ENCODE measurements around the gene G3BP1. TPM values are rescaled to one million over a fixed set of nuclear protein-coding genes. Genes with fewer than 3 reads are reported as not detected.

Gene G3BP1
- total and polyA plus RNA-seq, 8 donors = 7.8 to 94.8 (median 59.1) TPM

DNA sequence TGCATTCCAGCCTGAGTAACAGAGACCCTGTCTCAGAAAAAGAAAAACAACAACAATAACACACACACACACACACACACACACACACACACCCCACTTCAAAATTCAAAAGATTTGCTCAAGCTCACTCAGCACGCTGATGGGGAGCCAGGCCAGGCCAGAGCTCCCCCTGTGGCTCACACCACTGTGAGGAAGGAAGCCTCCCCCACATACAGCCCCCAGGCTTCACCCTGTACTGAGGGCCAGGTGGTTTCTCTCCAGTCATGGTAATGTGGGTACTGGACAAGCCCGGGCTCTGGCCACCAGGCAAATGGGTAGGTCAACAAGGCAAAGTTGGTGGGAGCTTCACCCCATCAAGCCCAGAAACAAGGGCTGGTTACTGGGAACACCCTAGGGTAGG lies 32.4 kb upstream of the G3BP1 start:
- 81 to 91% methylated on average over 2 of the region's 2 CpGs for WGBS, 2 donors
- Histone ChIP-seq H3K36me3 (peaks cover 0 to 6% (median 0%) of the 10 kb centered on the region in 3 donors), H3K27ac (no peak overlapping the region), H3K27me3 (no peaks in the 10 kb centered on the region), H3K4me3 (no peak overlapping the region), H3K4me1 (no peaks in the 10 kb centered on the region), H3K9me3 (no peaks in the 10 kb centered on the region)
- no peak for TF ChIP-seq CTCF (IDR thresholded peaks at IDR 0.05)
- DNase-seq (no peak), ATAC-seq (no peak), FAIRE-seq (no peak)
- intact Hi-C loops (cut with DNase I) = no loop called here

DNA sequence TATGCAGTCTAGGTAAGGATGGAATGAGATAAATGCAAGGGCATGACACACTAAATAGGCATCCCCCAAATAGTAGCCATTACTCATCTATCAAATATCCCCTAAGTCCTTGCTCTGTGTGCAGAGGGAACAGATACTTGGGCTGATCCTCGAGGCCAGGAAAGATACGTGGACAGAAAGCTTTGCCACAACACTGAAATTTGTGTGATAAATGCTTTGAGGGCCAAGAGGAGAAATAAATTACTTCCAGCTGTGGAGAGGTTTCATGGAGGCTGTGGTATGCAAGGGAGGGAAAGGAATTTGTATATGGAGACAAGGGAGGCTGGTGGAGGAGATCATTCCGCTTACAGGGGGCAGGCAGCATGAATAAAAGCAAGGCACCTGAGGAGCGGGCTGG lies 31.8 kb upstream of the G3BP1 start:
- DNase-seq (no peak), ATAC-seq (peak in 2 of 4 donors; percentile 7 to 19), FAIRE-seq (no peak)
- no peaks in the 10 kb centered on the region for H3K27me3 ChIP-seq
- H3K27ac ChIP-seq = no peak overlapping the region
- H3K9me3 ChIP-seq = no peaks in the 10 kb centered on the region
- no peak overlapping the region for H3K4me3 ChIP-seq
- no peaks in the 10 kb centered on the region for H3K4me1 ChIP-seq
- no peak for TF ChIP-seq CTCF (IDR thresholded peaks at IDR 0.05)
- 71 to 78% methylated on average over 4 of the region's 4 CpGs for WGBS, 2 donors
- H3K36me3 ChIP-seq = peaks cover 0 to 11% (median 0%) of the 10 kb centered on the region in 3 donors
- intact Hi-C loops (cut with DNase I) = loop anchor here in 2 of 3 donors (5.0 kb wide), 1 partner anchor 83 kb away; no protein-coding TSS in a partner anchor

GRCh38 chr5:151740336-151740942 lies 31.3 kb upstream of the G3BP1 start:
- TF ChIP-seq CTCF (IDR thresholded peaks at IDR 0.05) = peak; percentile 69 to 87 (median 83)
- ATAC-seq = peak; percentile 58 to 82 (median 74)
- H3K36me3 ChIP-seq = peaks cover 0 to 13% (median 0%) of the 10 kb centered on the region in 3 donors
- H3K4me1 ChIP-seq = no peaks in the 10 kb centered on the region
- peak in 2 of 6 donors; percentile 29 to 34 for DNase-seq
- no peaks in the 10 kb centered on the region for H3K9me3 ChIP-seq
- no peak for FAIRE-seq
- H3K27ac ChIP-seq = no peak overlapping the region
- intact Hi-C loops (cut with DNase I) = loop anchor here in 2 of 3 donors (5.0 kb wide), 1 partner anchor 83 kb away; no protein-coding TSS in a partner anchor
- H3K4me3 ChIP-seq = no peak overlapping the region
- 16 to 19% methylated on average over 11 of the region's 11 CpGs for WGBS, 2 donors
- no peaks in the 10 kb centered on the region for H3K27me3 ChIP-seq

GRCh38 chr5:151740958-151741373 lies 30.8 kb upstream of the G3BP1 start:
- no peak for TF ChIP-seq CTCF (IDR thresholded peaks at IDR 0.05)
- no peaks in the 10 kb centered on the region for H3K4me1 ChIP-seq
- no peak for DNase-seq
- H3K36me3 ChIP-seq = peaks cover 0 to 13% (median 0%) of the 10 kb centered on the region in 3 donors
- H3K27ac ChIP-seq = no peak overlapping the region
- H3K27me3 ChIP-seq = no peaks in the 10 kb centered on the region
- no peak overlapping the region for H3K4me3 ChIP-seq
- 75 to 76% methylated on average over 2 of the region's 2 CpGs for WGBS, 2 donors
- ATAC-seq = peak in 2 of 4 donors; percentile 5 to 11
- FAIRE-seq = no peak
- intact Hi-C loops (cut with DNase I) = loop anchor here in 2 of 3 donors (5.0 kb wide), 1 partner anchor 84 kb away; no protein-coding TSS in a partner anchor
- H3K9me3 ChIP-seq = no peaks in the 10 kb centered on the region

Measured in pancreas (tissue), 10 donors.